ENCODE measurements around the gene RHOXF1.

DNA sequence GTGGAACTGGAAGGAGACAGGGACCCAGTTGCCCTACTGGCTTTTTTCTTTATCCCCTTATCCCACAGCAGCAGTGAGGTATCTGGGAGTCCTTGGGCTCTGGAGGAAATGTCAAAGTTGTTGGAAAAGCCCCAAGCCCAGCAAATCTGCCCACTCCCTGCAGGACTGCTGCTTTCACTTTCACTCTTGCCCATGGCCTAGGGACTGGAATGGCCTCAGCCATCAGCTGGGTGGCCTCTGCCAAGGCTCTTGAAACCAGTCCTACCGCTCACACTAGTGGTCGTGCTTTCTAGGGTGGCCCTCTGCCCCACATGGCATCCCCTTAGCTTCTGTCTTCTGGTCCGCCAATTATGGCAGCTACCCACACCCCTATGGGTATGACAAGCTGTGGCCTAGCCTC, 9.7 kb upstream of the RHOXF1 start:
- no peak for TF ChIP-seq CTCF (IDR thresholded peaks at IDR 0.05)
- TF ChIP-seq POLR2A (IDR thresholded peaks at IDR 0.05): no peak
